Mesodermal cell (in vitro differentiated cells): ENCODE data around the gene SYNE2.

Experiments
- H3K27ac ChIP-seq: 2 replicates; pipeline ENCODE4 v1.7.0; 2013; ENCODE audit warnings: mild to moderate bottlenecking, low read depth, low read length, moderate library complexity; ENCODE audit not compliant: severe bottlenecking
- H3K36me3 ChIP-seq: 2 replicates; pipeline ENCODE4 v1.7.1; 2013; ENCODE audit warnings: mild to moderate bottlenecking, low read length, moderate library complexity; ENCODE audit not compliant: control insufficient read depth, insufficient read depth
- H3K4me1 ChIP-seq: one replicate; pipeline ENCODE4 v1.7.1; 2013; ENCODE audit warnings: mild to moderate bottlenecking, low read length; ENCODE audit not compliant: insufficient read depth, control insufficient read depth, poor library complexity, severe bottlenecking
- H3K4me3 ChIP-seq: 2 replicates; pipeline ENCODE4 v1.7.0; 2013; ENCODE audit warnings: low read length, control low read depth, mild to moderate bottlenecking; ENCODE audit not compliant: insufficient read depth, poor library complexity, severe bottlenecking; ENCODE audit errors: extremely low read depth
- H3K9me3 ChIP-seq: 2 replicates; pipeline ENCODE4 v1.7.1; 2013; ENCODE audit warnings: mild to moderate bottlenecking, low read length, moderate library complexity; ENCODE audit not compliant: control insufficient read depth
- WGBS, 2 experiments: methylation state at CpG; one replicate each; pipeline ENCODE4 v1.1.5; 2013; ENCODE audit warnings: missing lambda C conversion rate in 2 of 2; ENCODE audit not compliant: insufficient coverage in 2 of 2; 5-methylcytosine and 5-hydroxymethylcytosine counted together

SYNE2 gene

DNA sequence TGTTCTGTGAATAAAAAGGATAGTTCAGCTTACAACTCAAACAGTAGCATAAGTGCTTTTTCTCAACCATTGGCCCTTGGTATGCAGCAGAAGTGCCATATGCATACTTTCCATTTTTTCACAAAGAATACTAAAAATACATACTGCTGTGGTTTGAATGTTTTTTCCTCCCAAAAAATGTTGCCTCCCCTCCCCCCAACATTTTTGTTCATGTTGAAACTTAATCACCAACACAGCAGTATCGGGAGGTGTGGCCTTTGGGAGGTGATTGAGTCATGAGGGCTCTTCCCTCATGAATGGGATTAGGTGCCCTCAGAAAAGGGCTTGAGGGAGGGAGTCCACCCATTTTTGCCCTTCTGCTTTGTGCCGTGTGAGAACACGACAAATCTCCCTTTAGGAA lies 242.8 kb downstream of the SYNE2 start:
- WGBS, 2 experiments, result 94 to 100% methylated on average over 2 of the region's 3 CpGs
- Histone ChIP-seq H3K27ac (no peak overlapping the region), H3K4me1 (peaks cover 2% of the 10 kb centered on the region), H3K36me3 (no peaks in the 10 kb centered on the region), H3K9me3 (no peaks in the 10 kb centered on the region), H3K4me3 (no peak overlapping the region)

DNA sequence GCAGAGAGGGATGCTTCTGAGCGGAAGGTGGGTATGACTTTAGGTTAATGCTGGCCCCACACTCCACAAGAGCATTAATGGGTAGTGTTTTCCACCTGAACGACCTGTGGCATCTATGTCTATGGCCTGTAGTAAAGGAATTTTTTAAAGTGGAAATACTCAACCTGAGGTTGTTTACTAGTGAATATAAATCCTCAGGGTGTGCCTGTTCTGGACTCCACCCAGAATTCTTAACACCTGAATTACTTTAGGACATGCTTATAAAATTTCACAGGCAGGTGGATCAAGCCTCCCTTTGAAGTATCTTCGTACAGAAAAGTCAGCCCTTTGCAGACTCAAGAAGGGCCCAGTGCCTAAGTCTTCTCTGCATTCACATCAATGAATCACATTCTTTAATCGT lies 245.3 kb downstream of the SYNE2 start:
- no peaks in the 10 kb centered on the region for H3K36me3 ChIP-seq
- H3K4me1 ChIP-seq, result peaks cover 2% of the 10 kb centered on the region
- no peak overlapping the region for H3K27ac ChIP-seq
- H3K9me3 ChIP-seq, result no peaks in the 10 kb centered on the region
- 75 to 86% methylated on average over 2 of the region's 4 CpGs for WGBS, 2 experiments
- no peak overlapping the region for H3K4me3 ChIP-seq

DNA sequence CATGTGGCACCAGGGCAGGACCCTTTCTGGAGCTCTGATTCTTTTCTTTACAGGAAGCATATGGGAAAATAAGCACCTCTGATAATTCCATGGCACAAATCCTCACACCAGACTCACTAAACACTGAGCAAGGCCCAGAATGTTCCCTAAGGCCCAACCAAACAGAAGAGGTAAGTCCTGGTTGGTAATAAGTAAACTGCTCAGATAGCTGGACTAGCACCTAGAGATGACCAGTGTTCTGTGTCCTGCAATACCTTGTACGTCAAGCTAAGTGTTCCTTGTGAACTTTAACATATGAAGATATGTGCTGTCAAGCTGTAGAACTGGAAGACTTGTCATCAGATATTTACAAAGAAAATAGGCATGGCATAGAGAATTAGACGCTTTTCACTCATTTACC lies 254.6 kb downstream of the SYNE2 start:
- Histone ChIP-seq H3K4me3 (no peak overlapping the region), H3K4me1 (no peaks in the 10 kb centered on the region), H3K9me3 (no peaks in the 10 kb centered on the region), H3K27ac (no peak overlapping the region), H3K36me3 (no peaks in the 10 kb centered on the region)
- 88 to 100% methylated on average over 1 to 2 of the region's 2 CpGs for WGBS, 2 experiments

DNA sequence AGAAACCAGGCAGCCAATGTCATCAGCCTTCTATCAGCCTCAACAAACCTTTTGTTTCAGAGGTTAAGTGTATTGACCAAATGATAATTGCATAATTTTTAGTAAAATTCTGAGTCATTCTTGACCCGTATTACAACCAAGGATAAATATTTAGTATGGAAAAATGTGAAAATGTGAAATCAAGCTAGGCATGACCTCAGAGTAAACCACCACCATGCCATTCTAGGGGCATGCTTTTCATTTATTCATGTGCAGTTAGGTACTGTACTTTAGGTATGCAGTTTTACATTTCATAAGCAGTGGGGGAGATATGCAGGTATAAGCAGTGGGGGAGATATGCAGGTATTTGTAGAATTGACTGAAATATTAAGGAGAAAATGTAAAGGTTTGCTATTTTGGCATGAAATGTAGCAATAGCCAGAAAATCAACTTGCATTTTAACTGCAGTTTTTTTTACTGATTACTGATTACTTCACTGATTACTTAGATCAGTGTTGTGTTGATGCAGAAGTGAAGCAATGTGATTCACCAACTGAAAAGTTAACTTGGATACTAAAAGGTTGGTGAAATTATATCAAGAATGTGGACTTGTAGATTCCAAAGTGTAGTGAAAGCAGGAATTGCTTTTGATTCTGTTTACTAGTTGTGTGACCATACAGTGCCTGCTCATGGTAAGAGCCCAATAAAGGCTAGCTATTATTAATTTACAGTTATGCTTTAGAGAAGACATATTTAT lies 257.2 kb downstream of the SYNE2 start:
- Histone ChIP-seq H3K27ac (no peak overlapping the region), H3K4me3 (no peak overlapping the region), H3K36me3 (no peaks in the 10 kb centered on the region), H3K9me3 (no peaks in the 10 kb centered on the region), H3K4me1 (peaks cover 5% of the 10 kb centered on the region)
- WGBS, 2 experiments, result no CpG with 5 or more reads among the region's 1 CpG

DNA sequence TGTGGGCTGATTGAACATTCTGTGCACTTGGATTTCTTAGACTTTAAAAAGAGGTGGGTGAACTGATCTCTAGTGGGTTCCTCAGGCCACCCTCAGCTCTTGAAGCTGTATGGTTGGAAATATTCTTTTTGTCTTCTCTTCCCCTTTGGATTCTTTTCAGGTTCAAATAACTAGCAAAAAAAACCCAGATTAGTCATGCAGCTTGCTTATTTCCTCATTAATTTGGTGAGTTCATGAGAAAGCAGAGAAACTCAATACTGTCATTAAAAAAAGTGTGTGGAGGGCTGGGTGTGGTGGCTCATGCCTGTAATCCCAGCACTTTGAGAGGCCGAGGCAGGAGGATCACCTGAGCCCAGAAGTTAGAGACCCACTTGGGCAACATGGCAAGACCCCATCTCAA lies 258.0 kb downstream of the SYNE2 start:
- 80 to 100% methylated on average over 1 of the region's 1 CpG for WGBS, 2 experiments
- peaks cover 5% of the 10 kb centered on the region for H3K4me1 ChIP-seq
- peaks cover 2% of the 10 kb centered on the region for H3K36me3 ChIP-seq
- H3K9me3 ChIP-seq, result no peaks in the 10 kb centered on the region
- no peak overlapping the region for H3K27ac ChIP-seq
- H3K4me3 ChIP-seq, result no peak overlapping the region

DNA sequence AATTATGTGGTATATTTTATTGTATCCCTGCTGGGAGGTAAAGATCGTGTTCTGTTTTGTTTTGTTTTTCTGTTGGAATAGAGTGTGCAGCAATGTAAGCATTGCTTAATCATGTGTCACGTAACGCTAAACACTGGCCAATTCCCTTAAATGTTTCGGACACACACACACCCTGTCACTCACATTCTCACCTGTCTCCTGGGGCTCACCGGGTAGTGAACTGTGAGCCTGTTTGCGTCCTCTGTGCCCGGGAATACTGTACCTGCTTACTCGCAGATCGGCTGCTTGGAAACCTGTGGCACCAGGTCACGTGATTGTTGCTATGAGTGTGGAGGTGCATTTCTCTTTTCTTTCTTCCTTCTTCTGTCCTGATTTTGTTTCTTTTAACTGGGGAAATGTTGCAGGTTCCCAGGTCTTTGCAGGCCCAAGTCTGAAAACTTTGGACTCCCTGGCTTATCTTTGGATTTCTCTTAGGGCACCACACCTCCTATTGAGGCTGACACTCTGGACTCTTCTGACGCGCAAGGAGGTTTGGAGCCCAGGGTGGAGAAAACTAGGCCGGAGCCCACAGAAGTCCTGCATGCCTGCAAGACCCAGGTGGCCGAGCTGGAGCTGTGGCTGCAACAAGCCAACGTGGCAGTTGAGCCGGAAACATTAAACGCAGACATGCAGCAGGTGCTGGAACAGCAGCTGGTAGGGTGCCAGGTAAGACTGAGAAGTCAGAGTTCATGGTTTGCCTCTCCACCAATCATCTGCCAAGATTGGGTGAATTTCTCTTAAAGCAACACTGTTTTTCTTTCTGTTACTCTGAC lies 260.3 kb downstream of the SYNE2 start:
- WGBS, 2 experiments, result 96% methylated on average over 12 to 13 of the region's 17 CpGs
- H3K4me3 ChIP-seq, result no peak overlapping the region
- peaks cover 5% of the 10 kb centered on the region for H3K4me1 ChIP-seq
- no peaks in the 10 kb centered on the region for H3K9me3 ChIP-seq
- peaks cover 2% of the 10 kb centered on the region for H3K36me3 ChIP-seq
- H3K27ac ChIP-seq, result no peak overlapping the region

DNA sequence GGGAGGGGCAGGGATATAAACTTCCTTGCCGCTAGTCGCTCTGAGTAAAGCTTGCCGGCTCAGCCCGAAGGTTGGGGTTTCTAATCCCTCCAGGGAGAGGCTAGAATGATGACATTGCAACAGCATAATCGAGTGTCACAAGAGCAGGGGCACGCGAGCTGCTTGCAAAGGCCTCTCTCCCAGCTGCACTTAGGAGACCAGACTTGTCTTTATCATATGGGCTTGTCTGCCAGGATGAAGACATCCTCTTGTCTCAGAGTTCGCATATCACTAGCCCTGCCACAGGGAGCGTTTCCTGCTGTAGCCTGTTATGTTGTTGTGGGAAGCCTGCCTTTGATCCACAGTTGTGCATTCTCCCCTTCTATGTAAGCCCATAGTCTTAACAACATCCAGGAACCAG lies 261.4 kb downstream of the SYNE2 start:
- H3K36me3 ChIP-seq, result peaks cover 2% of the 10 kb centered on the region
- H3K4me3 ChIP-seq, result no peak overlapping the region

DNA sequence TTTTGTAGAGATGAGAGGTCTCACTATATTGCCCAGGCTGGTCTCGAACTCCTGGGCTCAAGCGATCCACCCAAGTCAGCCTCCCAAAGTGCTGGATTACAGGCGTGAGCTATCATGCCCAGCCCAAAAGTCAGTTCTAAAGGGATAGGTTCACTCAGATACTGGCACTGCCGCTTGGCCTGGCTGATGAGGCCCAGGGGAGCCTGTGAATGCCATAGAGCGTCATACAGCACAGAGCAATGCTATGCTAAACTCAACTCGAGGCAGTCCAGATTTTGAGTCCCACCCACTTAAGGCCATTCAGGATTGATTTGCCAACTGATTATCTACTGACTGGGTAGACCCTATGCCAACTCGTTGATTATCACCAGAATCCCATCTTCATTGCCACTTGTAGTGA lies 262.0 kb downstream of the SYNE2 start:
- Histone ChIP-seq H3K36me3 (peaks cover 2% of the 10 kb centered on the region), H3K4me3 (no peak overlapping the region), H3K4me1 (peaks cover 5% of the 10 kb centered on the region), H3K9me3 (no peaks in the 10 kb centered on the region), H3K27ac (no peak overlapping the region)
- 96 to 97% methylated on average over 5 to 7 of the region's 7 CpGs for WGBS, 2 experiments

More for the DNA sequence above, 261.4 kb downstream of the SYNE2 start:
- no peaks in the 10 kb centered on the region for H3K9me3 ChIP-seq
- peak overlapping the region; percentile 44 for H3K27ac ChIP-seq
- H3K4me1 ChIP-seq, result peaks cover 5% of the 10 kb centered on the region
- WGBS, 2 experiments, result 69 to 85% methylated on average over 5 to 7 of the region's 9 CpGs

DNA sequence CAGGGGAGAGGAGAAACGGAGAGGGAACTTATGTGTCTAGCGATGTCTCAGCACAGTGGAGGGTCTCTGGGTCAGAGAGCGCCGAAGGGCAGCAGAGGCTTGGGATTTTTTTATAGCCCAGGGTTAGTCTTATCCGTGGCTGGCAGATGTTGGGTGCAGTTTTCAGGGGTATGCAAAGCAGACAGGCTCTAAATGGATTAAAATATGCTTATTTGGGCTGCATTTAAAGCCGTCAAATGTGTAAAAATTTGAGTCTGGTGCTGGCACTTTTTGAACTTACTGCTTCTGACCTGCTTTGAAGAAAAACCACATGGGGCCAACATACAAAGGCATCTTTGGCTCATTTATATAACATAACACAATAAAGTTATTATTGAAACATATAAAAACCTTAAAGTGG lies 262.6 kb downstream of the SYNE2 start:
- no peak overlapping the region for H3K4me3 ChIP-seq
- H3K36me3 ChIP-seq, result peaks cover 2% of the 10 kb centered on the region
- no peaks in the 10 kb centered on the region for H3K9me3 ChIP-seq
- 92% methylated on average over 5 to 6 of the region's 6 CpGs for WGBS, 2 experiments
- H3K27ac ChIP-seq, result no peak overlapping the region
- peaks cover 5% of the 10 kb centered on the region for H3K4me1 ChIP-seq

DNA sequence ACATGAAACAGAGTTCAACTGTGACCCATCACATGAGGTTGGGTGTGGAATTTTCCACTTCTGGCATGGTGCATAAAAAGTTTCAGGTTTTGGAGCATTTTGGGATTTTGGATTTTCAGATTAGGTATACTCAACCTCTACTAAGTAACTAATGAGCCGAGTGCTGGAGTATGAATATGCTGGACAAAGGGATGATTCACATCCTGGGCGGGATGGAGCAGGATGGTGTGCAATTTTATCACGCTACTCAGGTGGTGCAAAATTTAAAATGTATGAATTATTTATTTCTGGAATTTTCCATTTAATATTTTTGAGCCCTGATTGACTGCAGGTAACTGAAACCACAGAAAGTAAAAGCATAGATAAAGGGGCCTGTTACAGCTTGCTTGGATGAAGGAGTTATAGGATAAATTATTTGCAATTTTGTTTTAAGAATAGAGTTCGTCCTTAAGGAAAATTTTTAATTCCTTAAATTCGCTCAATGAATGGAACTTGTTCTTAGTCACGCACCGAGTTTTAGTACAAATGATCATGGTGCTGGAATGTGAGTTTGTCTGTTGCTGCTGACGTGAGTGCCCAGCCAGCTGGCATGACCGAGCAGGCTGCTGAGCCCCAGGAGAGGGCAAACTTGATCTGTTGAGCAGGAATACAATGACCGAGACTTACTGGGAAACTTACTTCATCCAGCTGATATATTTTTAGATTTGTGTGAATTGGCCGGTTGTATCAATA lies 265.0 kb downstream of the SYNE2 start:
- no peaks in the 10 kb centered on the region for H3K9me3 ChIP-seq
- 90 to 100% methylated on average over 6 to 7 of the region's 11 CpGs for WGBS, 2 experiments
- peaks cover 7% of the 10 kb centered on the region for H3K36me3 ChIP-seq
- no peak overlapping the region for H3K4me3 ChIP-seq
- H3K4me1 ChIP-seq, result peaks cover 5% of the 10 kb centered on the region
- no peak overlapping the region for H3K27ac ChIP-seq
